Activated CD4-positive, alpha-beta T cell treated with anti-CD3 and anti-CD28 coated beads, Interleukin-2, amount 50 U/mL, for 1 hour (primary cell): ENCODE data around the gene ITPR2.
"Not testable (repeated sequence)": the region's sequence is repeated elsewhere in the genome, so short reads cannot be mapped to it uniquely, and the experiment has no call there.

Source experiments
- DNase-seq: peaks from one replicate; pipeline ENCODE4 v3.0.0-alpha.2; 2020

ITPR2 gene

GRCh38 chr12:26614011-26614616 lies 218.9 kb downstream of the ITPR2 start:
- no peak for DNase-seq

- DNase-seq = no peak
Measured at GRCh38 chr12:26612203-26612602, 220.8 kb downstream of the ITPR2 start.

GRCh38 chr12:26611598-26611997 lies 221.4 kb downstream of the ITPR2 start:
- DNase-seq = no peak

GRCh38 chr12:26610774-26611173 lies 222.2 kb downstream of the ITPR2 start:
- no peak for DNase-seq

GRCh38 chr12:26609986-26610385 lies 223.0 kb downstream of the ITPR2 start:
- DNase-seq = no peak

- DNase-seq = no peak
Measured at GRCh38 chr12:26608706-26609105, 224.3 kb downstream of the ITPR2 start.

- no peak for DNase-seq
Measured at GRCh38 chr12:26608273-26608672, 224.7 kb downstream of the ITPR2 start.

GRCh38 chr12:26606911-26607310 lies 226.1 kb downstream of the ITPR2 start:
- no peak for DNase-seq

GRCh38 chr12:26604813-26605212 lies 228.2 kb downstream of the ITPR2 start:
- DNase-seq = not testable (repeated sequence)

GRCh38 chr12:26599096-26599695 lies 233.8 kb downstream of the ITPR2 start:
- DNase-seq = no peak

- DNase-seq = no peak
Measured at GRCh38 chr12:26595806-26596205, 237.2 kb downstream of the ITPR2 start.

GRCh38 chr12:26580619-26581018 lies 252.4 kb downstream of the ITPR2 start:
- no peak for DNase-seq

- DNase-seq = no peak
Measured at GRCh38 chr12:26576266-26576665, 256.7 kb downstream of the ITPR2 start.

- DNase-seq = no peak
Measured at GRCh38 chr12:26573225-26573909, 259.6 kb downstream of the ITPR2 start.

GRCh38 chr12:26572137-26572536 lies 260.9 kb downstream of the ITPR2 start:
- no peak for DNase-seq

GRCh38 chr12:26571560-26571959 lies 261.4 kb downstream of the ITPR2 start:
- DNase-seq = no peak

GRCh38 chr12:26567126-26567525 lies 265.9 kb downstream of the ITPR2 start:
- no peak for DNase-seq

GRCh38 chr12:26566675-26567074 lies 266.3 kb downstream of the ITPR2 start:
- DNase-seq = no peak

- no peak for DNase-seq
Measured at GRCh38 chr12:26566186-26566585, 266.8 kb downstream of the ITPR2 start.

GRCh38 chr12:26564391-26564790 lies 268.6 kb downstream of the ITPR2 start:
- DNase-seq = no peak

- DNase-seq = no peak
Measured at GRCh38 chr12:26563552-26563951, 269.4 kb downstream of the ITPR2 start.

- no peak for DNase-seq
Measured at GRCh38 chr12:26557326-26557725, 275.7 kb downstream of the ITPR2 start.

GRCh38 chr12:26556916-26557315 lies 276.1 kb downstream of the ITPR2 start:
- no peak for DNase-seq

- DNase-seq = no peak
Measured at GRCh38 chr12:26555139-26555538, 277.9 kb downstream of the ITPR2 start.

GRCh38 chr12:26554332-26554731 lies 278.7 kb downstream of the ITPR2 start:
- no peak for DNase-seq
